NCI-H1436 treated with DMSO at 0.1 percent for 48 hours (cell line): ENCODE results near the gene ZNF235.
A peak's percentile ranks its signal among the peaks of the same experiment; 100 is the strongest.
"Not testable (repeated sequence)": the region's sequence is repeated elsewhere in the genome, so short reads cannot be mapped to it uniquely, and the experiment has no call there.

Experiments
- DNase-seq: peaks from one replicate; lab custom pipeline; 2025; lab: John Stamatoyannopoulos, UW

The ZNF235 gene

GRCh38 chr19:44304659-44305193 is at the start of gene ZNF235:
Gene ZNF235 (minus strand): TSS chr19:44305025. CDS start chr19:44303404, 1,621 bp downstream.
- DNase-seq = peak; percentile 48

GRCh38 chr19:44346556-44346955 is 41.7 kb upstream of the ZNF235 start:
- DNase-seq = no peak

GRCh38 chr19:44345959-44346358 is 41.1 kb upstream of the ZNF235 start:
- no peak for DNase-seq

GRCh38 chr19:44344255-44344654 is 39.4 kb upstream of the ZNF235 start:
- no peak for DNase-seq

- no peak for DNase-seq
Measured at GRCh38 chr19:44341794-44342193, 37.0 kb upstream of the ZNF235 start.

GRCh38 chr19:44334639-44335038 is 29.8 kb upstream of the ZNF235 start:
- DNase-seq = not testable (repeated sequence)

GRCh38 chr19:44332145-44332544 is 27.3 kb upstream of the ZNF235 start:
- no peak for DNase-seq

GRCh38 chr19:44315883-44316282 is 11.1 kb upstream of the ZNF235 start:
- DNase-seq = no peak

GRCh38 chr19:44313231-44313630 is 8.4 kb upstream of the ZNF235 start:
- DNase-seq = no peak

GRCh38 chr19:44308011-44308410 is 3.2 kb upstream of the ZNF235 start:
- no peak for DNase-seq

GRCh38 chr19:44306283-44306682 is 1.5 kb upstream of the ZNF235 start:
- no peak for DNase-seq

- DNase-seq = no peak
Measured at GRCh38 chr19:44305457-44305856, 632 bp upstream of the ZNF235 start.

- DNase-seq = no peak
Measured at GRCh38 chr19:44303976-44304568, 753 bp downstream of the ZNF235 start.

- DNase-seq = no peak
Measured at GRCh38 chr19:44303320-44303719, 1.5 kb downstream of the ZNF235 start.

- DNase-seq = no peak
Measured at GRCh38 chr19:44284968-44285367, 19.9 kb downstream of the ZNF235 start.

- DNase-seq = no peak
Measured at GRCh38 chr19:44282846-44283245, 22.0 kb downstream of the ZNF235 start.

GRCh38 chr19:44280916-44281315 is 23.9 kb downstream of the ZNF235 start:
- no peak for DNase-seq

GRCh38 chr19:44278181-44278690 is 26.6 kb downstream of the ZNF235 start:
- DNase-seq = no peak

GRCh38 chr19:44277331-44277730 is 27.5 kb downstream of the ZNF235 start:
- no peak for DNase-seq

GRCh38 chr19:44260695-44261446 is 44.0 kb downstream of the ZNF235 start:
- DNase-seq = no peak

GRCh38 chr19:44260343-44260681 is 44.5 kb downstream of the ZNF235 start:
- no peak for DNase-seq

- no peak for DNase-seq
Measured at GRCh38 chr19:44258835-44259413, 45.9 kb downstream of the ZNF235 start.

GRCh38 chr19:44258136-44258535 is 46.7 kb downstream of the ZNF235 start:
- DNase-seq = no peak
